Measurements from ENCODE around the gene STYXL2. TPM values are rescaled to one million over a fixed set of nuclear protein-coding genes. Genes with fewer than 3 reads are reported as not detected.

The STYXL2 gene
- total and polyA plus RNA-seq, 2 of the 4 experiments (the other 2 are of a cell fraction), result not detected

DNA sequence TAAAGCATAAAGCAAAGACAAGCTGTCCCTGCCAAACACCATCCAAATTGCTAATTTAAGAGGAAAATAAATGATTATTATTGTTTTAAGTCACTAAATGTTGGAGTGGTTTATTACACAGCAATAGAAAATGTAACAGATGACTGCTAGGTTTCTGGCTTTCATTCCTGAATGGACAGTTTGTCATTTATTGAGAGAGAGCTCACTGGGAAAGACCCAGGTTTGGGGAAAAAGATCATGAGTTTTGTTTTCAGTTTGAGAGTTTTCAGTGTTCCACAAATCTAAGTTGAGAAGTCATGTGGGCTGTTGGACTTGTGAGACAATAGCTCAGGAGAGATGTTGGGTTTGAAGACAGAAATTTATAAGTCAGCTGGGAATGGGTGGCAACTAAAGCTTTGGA lies 9.1 kb upstream of the STYXL2 start:
- Histone ChIP-seq H4K8ac (ENCODE audit: low read depth in 2 of 2, low read length in 2 of 2) (no peak overlapping the region), H3K23ac (ENCODE audit: low read depth, low read length) (no peak overlapping the region), H3K79me1 (ENCODE audit: low read depth in 1 of 2, low read length in 2 of 2) (no peaks in the 10 kb centered on the region), H3K27me3 (ENCODE audit: control insufficient read depth, insufficient read depth, low read length) (peaks cover 8% of the 10 kb centered on the region), H3K9me3 (ENCODE audit: control insufficient read depth, insufficient read depth, low read length) (no peaks in the 10 kb centered on the region), H3K14ac (replicated peaks; ENCODE audit: low read depth, low read length) (no peak overlapping the region), H3K36me3 (ENCODE audit: control insufficient read depth, insufficient read depth, low read length) (no peaks in the 10 kb centered on the region), H3K27ac (ENCODE audit: insufficient read depth, low read length) (no peak overlapping the region), H3K4me3 (ENCODE audit: insufficient read depth, low read depth, low read length) (no peak overlapping the region), H2AK9ac (replicated peaks; ENCODE audit: low read depth, low read length, poor library complexity) (no peak overlapping the region), H4K20me1 (ENCODE audit: insufficient read depth, low read length) (no peaks in the 10 kb centered on the region), H2BK20ac (ENCODE audit: low read depth, low read length) (no peak overlapping the region), H3K4me1 (ENCODE audit: control insufficient read depth, insufficient read depth, low read length) (no peaks in the 10 kb centered on the region), H3K18ac (ENCODE audit: low read depth, low read length) (no peak overlapping the region), H2AK5ac (ENCODE audit: low read depth, low read length) (no peak overlapping the region), H4K91ac (ENCODE audit: insufficient read depth, low read depth, low read length) (no peak overlapping the region), H2BK5ac (ENCODE audit: low read depth, low read length, poor library complexity, severe bottlenecking) (no peak overlapping the region), H3K4ac (ENCODE audit: low read depth, low read length) (no peak overlapping the region), H3K9ac (ENCODE audit: low read depth, low read length) (no peak overlapping the region), H3K56ac (ENCODE audit: extremely low read depth, insufficient read depth, low read length) (no peak overlapping the region), H3K4me2 (ENCODE audit: low read depth, low read length) (no peak overlapping the region), H3K9me1 (ENCODE audit: insufficient read depth, low read length) (no peaks in the 10 kb centered on the region), H2AFZ (replicated peaks; ENCODE audit: low read length, poor library complexity) (no peak overlapping the region), H2BK15ac (ENCODE audit: low read depth, low read length) (no peak overlapping the region), H4K5ac (ENCODE audit: low read depth, low read length) (no peak overlapping the region), H2BK120ac (ENCODE audit: low read depth, low read length) (no peak overlapping the region)
- ATAC-seq (ENCODE audit: low read depth) (no peak), DNase-seq (no peak)
- TF ChIP-seq, protein P1, sequence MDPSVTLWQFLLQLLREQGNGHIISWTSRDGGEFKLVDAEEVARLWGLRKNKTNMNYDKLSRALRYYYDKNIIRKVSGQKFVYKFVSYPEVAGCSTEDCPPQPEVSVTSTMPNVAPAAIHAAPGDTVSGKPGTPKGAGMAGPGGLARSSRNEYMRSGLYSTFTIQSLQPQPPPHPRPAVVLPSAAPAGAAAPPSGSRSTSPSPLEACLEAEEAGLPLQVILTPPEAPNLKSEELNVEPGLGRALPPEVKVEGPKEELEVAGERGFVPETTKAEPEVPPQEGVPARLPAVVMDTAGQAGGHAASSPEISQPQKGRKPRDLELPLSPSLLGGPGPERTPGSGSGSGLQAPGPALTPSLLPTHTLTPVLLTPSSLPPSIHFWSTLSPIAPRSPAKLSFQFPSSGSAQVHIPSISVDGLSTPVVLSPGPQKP (IDR thresholded peaks at IDR 0.05; ENCODE audit: borderline replicate concordance, low read depth, low read length), result no peak
- TF ChIP-seq CHD1 (IDR thresholded peaks at IDR 0.05; ENCODE audit: low read depth, low read length) (no peak), MAFK (IDR thresholded peaks at IDR 0.05; ENCODE audit: low read depth, low read length) (no peak), BHLHE40 (IDR thresholded peaks at IDR 0.05; ENCODE audit: low read depth, low read length) (no peak), RFX5 (IDR thresholded peaks at IDR 0.05; ENCODE audit: low read depth, low read length) (no peak), POLR2A (IDR thresholded peaks at IDR 0.05; ENCODE audit: low read depth, low read length) (no peak), FOS (IDR thresholded peaks at IDR 0.05; ENCODE audit: low read depth, low read length) (no peak), SMC3 (IDR thresholded peaks at IDR 0.05; ENCODE audit: low read depth, low read length) (no peak), NFE2L2 (IDR thresholded peaks at IDR 0.05; ENCODE audit: low read depth, low read length) (no peak), CEBPB (IDR thresholded peaks at IDR 0.05; ENCODE audit: low read depth, low read length) (no peak), RCOR1 (IDR thresholded peaks at IDR 0.05; ENCODE audit: insufficient replicate concordance, low read length) (no peak)
- TF ChIP-seq, protein P2, sequence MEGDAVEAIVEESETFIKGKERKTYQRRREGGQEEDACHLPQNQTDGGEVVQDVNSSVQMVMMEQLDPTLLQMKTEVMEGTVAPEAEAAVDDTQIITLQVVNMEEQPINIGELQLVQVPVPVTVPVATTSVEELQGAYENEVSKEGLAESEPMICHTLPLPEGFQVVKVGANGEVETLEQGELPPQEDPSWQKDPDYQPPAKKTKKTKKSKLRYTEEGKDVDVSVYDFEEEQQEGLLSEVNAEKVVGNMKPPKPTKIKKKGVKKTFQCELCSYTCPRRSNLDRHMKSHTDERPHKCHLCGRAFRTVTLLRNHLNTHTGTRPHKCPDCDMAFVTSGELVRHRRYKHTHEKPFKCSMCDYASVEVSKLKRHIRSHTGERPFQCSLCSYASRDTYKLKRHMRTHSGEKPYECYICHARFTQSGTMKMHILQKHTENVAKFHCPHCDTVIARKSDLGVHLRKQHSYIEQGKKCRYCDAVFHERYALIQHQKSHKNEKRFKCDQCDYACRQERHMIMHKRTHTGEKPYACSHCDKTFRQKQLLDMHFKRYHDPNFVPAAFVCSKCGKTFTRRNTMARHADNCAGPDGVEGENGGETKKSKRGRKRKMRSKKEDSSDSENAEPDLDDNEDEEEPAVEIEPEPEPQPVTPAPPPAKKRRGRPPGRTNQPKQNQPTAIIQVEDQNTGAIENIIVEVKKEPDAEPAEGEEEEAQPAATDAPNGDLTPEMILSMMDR (conservative IDR thresholded peaks at IDR 0.05; ENCODE audit: low read depth, low read length), result no peak
- TF ChIP-seq, protein P3, sequence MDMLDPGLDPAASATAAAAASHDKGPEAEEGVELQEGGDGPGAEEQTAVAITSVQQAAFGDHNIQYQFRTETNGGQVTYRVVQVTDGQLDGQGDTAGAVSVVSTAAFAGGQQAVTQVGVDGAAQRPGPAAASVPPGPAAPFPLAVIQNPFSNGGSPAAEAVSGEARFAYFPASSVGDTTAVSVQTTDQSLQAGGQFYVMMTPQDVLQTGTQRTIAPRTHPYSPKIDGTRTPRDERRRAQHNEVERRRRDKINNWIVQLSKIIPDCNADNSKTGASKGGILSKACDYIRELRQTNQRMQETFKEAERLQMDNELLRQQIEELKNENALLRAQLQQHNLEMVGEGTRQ (IDR thresholded peaks at IDR 0.05; ENCODE audit: low read depth, low read length), result no peak
- in situ Hi-C loops (cut with MboI; ENCODE audit: low sequenced_read_pairs), result no loop called here
- intact Hi-C loops (cut with micrococcal nuclease), result no loop called here
- BruUV-seq (replicated peaks), result no TSS peak
- dilution Hi-C loops (cut with HindIII; ENCODE audit: low sequenced_read_pairs, unreplicated experiment), result no loop called here
- ChIA-PET CTCF (interaction anchor here (1.2 kb wide), 1 partner anchor 25 kb away, joined by 3 read pairs; no protein-coding TSS in a partner anchor), POLR2A (ENCODE audit: unreplicated experiment) (no interaction called here)

Measured in IMR-90 (cell line).